Stimulated activated CD8-positive, alpha-beta memory T cell treated with anti-CD3 and anti-CD28 coated beads, Interleukin-2, amount 100 ng/mL, for 48 hours (primary cell): ENCODE results near the gene MSI1.

Source experiments
- DNase-seq, 2 donors: peaks; one replicate each; pipeline ENCODE4 v3.0.0-alpha.2; 2020; ENCODE audit warnings: low read depth in 2 of 2

MSI1 gene

GRCh38 chr12:120377611-120378010 is 8.6 kb upstream of the MSI1 start:
- DNase-seq: no peak

- no peak for DNase-seq
These were observed 8.1 kb upstream of the MSI1 start for GRCh38 chr12:120376934-120377572.

DNA sequence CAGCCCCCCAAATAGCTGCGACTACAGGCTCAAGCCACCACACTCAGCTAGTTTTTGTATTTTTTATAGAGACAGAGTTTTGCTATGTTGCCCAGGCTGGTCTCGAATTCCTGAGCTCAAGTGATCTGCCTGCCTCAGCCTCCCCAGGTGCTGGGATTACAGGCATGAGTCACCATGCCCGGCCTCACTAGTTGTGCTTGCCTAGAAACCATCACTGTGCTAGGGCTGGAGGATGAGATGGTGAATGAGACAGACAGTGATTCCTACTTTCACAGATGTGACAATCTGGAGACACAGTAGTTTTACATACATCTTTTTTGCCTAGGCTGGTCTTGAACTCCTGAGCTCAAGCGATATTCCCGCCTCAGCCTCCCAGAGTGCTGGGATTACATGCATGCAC is 7.5 kb upstream of the MSI1 start:
- DNase-seq: no peak

GRCh38 chr12:120376009-120376408 is 7.0 kb upstream of the MSI1 start:
- no peak for DNase-seq

GRCh38 chr12:120373683-120374082 is 4.7 kb upstream of the MSI1 start:
- DNase-seq: no peak

DNA sequence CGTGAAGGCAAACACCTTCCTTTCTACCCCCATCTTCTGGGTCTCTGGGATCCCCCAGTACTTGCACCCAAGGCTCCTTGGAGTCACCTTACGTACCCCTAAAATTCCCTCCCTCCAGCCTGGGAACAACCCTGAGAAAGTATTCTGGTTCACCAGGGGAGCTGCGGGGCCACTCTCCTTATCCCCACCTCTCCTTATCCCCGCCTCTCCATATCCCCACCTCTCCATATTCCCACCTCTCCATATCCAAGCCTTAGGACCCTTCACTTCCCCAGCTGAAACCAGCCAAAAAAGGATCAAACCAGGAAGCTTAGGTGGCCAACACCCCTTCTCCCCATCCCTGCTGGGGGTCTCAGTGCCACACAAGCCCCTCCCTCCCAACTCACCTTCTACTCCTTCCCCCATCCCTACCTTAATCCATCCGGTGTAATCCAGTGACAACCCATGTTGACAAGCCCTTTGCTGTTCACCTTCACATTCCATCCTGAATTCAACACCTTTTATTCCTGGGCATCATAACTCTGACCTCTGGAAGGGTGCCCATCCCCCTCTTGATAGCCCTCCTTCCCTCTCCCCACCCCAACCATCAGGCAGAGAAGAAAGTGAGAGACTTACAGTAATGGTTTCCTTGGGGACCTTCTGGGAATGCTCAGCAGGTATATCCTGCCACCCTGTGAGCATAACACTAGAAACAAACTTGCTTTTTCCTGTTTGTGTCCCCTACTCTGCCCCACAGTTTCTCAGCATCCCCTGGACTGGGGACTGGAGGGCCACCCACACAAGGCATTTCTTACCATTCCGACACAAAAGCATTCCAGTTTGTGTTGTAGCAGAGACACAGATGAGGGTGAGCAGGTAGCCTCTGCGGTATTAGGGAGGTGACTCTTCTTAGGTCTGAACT is 1.6 kb upstream of the MSI1 start:
- no peak for DNase-seq

- no peak for DNase-seq
These were observed 809 bp upstream of the MSI1 start for GRCh38 chr12:120369603-120370342.

DNA sequence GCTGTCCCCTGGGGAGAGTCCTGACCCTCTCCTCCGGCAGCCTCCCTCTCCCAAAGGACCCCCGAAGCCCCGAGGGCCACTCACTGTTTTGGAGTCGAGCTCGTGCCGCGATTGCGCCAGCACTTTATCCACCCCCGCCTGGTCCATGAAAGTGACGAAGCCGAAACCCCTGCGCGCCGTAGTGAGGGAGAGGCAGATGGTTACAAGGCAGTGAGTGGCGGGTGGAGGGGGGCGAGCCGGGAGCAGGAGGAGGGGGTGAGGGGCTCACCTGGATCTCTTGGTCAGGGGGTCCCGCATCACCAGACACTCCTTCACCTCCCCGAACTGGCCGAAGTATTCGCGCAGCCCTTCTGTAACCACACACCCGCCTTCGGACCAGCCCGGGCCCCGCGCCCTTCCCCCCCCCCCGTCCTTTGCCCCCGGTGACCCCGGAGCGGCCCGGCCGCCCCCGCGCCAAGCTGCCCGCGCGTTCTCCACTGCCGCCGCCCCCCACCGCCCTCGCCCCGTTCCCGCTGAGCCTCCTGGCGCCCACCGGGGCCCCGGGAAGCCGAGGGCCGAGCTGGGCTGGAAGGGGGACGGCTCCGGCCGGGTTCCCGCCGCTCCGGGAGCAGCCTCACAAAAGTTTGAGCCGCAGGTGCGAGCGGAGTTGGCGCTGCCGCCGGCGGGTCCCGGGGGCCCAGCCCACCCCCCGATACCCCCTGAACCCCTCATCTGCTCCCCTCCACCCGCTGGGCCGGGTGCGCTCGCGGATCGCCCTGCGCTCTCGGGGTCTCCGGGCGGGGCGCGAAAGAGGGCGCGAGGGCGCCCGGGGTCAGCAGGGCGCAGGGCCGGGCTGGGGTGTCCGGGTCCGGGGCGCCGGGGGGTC is 808 bp downstream of the MSI1 start:
- no peak for DNase-seq

DNA sequence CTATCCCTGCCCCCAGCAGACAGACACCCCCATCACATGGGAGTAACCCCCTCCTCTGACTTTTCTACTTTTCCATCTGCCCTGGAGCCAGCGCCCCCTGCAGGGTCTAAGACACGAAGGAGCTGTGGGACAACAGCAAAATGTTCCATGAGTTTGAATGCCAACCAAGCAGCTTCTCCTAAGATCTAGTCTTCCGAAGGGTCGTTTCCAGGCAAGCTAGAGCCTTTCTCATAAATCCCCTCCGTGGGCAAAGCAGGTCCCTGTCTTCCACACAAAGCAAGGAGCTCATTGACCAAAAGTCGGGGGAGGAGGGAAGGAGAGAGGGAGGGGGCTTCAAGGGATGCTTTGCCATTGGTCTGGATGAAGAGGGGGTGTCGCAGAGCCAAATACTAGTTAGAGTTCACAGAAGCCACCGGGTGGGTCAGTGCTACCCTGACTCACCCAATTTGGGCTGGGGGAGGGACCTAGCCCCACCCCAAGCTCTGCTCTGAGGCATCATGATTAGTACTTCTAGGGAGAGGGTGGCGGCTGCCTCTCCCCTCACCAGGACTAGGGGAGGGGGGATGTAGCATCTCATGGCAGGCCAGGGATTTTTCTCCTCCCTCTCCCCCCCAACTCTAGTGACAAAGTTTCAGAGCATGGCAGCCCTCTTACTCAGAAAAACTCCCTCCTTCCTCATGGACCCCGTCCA is 1.6 kb downstream of the MSI1 start:
- DNase-seq: no peak

DNA sequence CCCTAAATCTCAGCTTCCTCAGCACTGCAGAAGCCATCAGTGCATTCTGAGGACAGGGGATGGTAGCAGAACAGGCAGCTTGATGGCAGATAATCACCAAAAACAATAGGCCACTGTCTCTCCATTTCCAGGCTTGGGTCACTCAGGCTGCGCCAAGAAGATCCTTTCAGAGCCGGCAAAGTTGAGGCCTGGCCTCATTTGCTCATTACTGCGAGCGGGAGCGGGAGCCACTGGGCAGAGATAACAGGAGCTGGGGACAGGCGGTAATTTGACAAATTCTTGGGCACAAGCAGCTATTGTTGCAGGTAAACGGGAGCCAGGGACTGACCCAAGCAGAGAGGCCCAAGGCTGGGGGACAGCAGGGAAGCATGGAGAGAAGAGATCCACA is 2.1 kb downstream of the MSI1 start:
- no peak for DNase-seq

- DNase-seq: no peak
These were observed 2.6 kb downstream of the MSI1 start for GRCh38 chr12:120366341-120366705.

DNA sequence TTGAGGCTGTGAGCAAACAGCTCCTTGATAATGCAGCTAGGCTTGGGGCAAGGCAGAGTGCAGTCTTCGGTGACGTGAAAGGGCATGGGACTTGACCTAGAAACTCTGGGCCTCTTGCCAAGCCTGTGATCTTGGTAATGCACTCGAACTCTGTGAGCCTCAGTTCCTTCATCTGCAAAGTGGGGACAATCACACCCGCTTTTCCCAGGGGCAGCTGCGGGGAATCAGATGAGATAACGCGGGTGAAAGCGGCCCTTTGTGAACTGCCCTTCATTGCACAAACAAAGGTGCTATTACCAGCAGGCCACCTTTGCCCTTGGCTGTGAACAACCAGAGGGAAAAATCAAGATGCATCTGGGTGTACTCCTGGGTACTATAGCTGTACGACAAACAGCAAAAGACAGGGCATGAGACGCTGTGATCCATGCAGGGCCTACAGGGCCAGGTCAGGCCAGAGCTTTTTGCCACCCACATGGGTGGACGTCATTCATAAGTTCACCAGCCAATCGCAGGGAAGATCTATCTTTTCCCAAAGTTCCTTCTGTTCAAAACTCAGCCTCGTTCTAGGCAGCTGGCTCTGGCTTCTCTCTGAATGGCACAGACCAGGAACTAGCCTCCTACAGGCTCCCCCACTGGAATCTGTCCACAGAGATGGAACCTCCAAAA is 3.2 kb downstream of the MSI1 start:
- no peak for DNase-seq

- DNase-seq: no peak
These were observed 4.5 kb downstream of the MSI1 start for GRCh38 chr12:120364487-120364886.

DNA sequence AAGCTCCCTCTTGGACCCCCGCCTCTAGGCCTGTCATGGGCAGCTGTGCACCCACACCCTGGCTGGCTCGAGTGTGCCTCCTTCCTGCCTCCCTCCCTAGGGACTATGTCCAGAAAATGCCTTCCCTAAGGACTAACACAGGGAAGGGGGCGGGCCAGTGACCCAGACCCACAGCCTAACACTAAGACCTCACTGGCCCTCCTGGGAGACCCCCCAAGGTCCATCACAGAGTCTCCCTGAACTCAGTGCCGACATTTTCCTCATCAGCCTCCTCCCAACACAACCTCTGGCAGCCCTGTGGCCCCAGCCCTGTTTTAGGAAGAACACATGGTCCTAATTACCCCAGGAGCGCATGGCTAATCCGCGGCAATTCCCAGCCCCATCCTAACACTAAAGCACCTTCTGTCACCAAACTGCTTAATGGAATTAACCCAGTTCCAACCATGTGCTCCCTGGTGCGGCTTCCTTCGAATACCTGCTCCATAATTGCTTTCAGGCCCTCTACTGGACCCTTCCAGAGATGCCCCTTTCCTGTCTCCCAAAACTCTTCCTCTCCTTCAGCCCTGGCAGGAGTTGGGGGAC is 5.6 kb downstream of the MSI1 start:
- DNase-seq: no peak

GRCh38 chr12:120362516-120363273 is 6.3 kb downstream of the MSI1 start:
- no peak for DNase-seq

- no peak for DNase-seq
These were observed 7.3 kb downstream of the MSI1 start for GRCh38 chr12:120361506-120362208.

DNA sequence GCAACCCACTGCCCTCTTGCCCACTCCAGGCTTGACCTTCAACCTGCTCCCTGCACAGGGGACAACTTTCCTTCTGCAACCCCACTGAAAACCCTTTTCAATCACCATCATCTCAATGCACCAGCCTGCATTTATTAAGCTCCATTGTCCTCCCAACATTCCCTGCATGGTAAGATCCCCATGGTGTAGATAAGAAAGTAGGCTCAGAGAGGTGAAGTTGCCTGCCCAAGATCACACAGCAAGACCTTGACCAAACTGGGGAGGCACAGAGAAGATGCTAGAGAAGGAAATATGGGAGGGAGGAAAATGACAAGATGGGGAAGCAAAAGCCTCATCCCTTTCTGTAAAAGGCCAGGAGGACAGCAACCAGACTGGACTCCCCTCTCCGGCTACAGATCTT is 9.8 kb downstream of the MSI1 start:
- no peak for DNase-seq

GRCh38 chr12:120358412-120359100 is 10.4 kb downstream of the MSI1 start:
- DNase-seq: no peak
